Skeletal muscle tissue (tissue), 4 donors: ENCODE results near the gene ATG9A. TPM values are rescaled to one million over a fixed set of nuclear protein-coding genes. Genes with fewer than 3 reads are reported as not detected.
A peak's percentile ranks its signal among the peaks of the same experiment; 100 is the strongest.

Experiments
- H3K27ac ChIP-seq: one replicate; pipeline ENCODE4 v1.7.0; 2013; ENCODE audit warnings: mild to moderate bottlenecking, low read depth, low read length, inconsistent platforms
- H3K27me3 ChIP-seq, 3 donors: one replicate each; pipeline ENCODE4 v1.7.0; 2013; ENCODE audit warnings: low read length in 3 of 3; ENCODE audit not compliant: control insufficient read depth in 3 of 3, insufficient read depth in 3 of 3
- H3K36me3 ChIP-seq, 3 donors: one replicate each; pipeline ENCODE4 v1.7.0; 2013; ENCODE audit warnings: low read length in 3 of 3; ENCODE audit not compliant: control insufficient read depth in 3 of 3, insufficient read depth in 3 of 3
- H3K4me1 ChIP-seq, 3 donors: one replicate each; pipeline ENCODE4 v1.7.0; 2013; ENCODE audit warnings: low read length in 3 of 3, mild to moderate bottlenecking in 3 of 3; ENCODE audit not compliant: control insufficient read depth in 3 of 3, insufficient read depth in 3 of 3
- H3K4me3 ChIP-seq, 3 donors: one replicate each; pipeline ENCODE4 v1.7.0; 2013; ENCODE audit warnings: low read length in 3 of 3
- H3K9ac ChIP-seq, 3 donors: one replicate each; pipeline ENCODE4 v1.7.0; 2013; ENCODE audit warnings: low read length in 3 of 3, mild to moderate bottlenecking in 3 of 3, moderate library complexity in 2 of 3, low read depth in 1 of 3
- H3K9me3 ChIP-seq, 3 donors: one replicate each; pipeline ENCODE4 v1.7.0; 2013; ENCODE audit warnings: low read length in 3 of 3; ENCODE audit not compliant: control insufficient read depth in 3 of 3
- total RNA-seq: library from RNA; depleted of rRNA; stranded (reverse); fragments of >200 nt; gene quantifications from one replicate; pipeline ENCODE4 v1.2.3, GENCODE V29; 2014
- donor health status: Osteomylitis.

The ATG9A gene
- total RNA-seq, 1 donor from 2014 or later = 16.7 TPM

DNA sequence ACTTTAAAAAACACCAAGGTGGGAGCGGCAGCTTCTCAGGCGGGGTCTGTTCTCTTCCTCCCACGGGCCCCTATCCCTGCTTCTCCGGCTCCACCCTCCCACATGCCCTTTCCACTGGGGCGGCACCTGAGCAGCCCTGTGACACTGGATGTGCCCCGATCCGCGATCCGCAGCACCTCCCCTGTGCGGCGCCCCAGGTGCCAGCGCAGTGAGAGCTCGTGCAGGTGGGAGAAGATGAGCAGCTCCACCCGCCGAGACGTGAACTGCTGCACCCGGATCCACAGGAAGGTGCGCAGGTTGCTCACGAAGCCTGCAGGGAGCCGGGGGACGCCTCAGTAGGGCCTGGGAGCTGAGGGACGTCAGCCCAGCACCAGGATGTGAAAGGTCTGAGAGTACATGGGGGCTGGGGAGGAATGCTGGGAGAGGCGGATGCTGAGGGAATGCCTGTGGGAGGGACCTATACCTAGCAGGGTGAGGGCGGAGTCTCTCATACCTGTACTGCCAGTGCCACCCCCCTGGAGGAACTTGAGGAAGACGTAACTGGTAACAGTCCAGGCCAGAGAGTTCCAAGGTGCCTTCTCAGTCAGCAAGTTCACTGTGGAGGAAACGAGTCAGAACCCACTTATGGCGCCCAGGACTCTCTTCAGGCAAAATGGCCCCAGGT, 13.4 kb downstream of the ATG9A start:
- Histone ChIP-seq H3K4me3 (no peak overlapping the region), H3K36me3 (peaks cover 49 to 67% (median 59%) of the 10 kb centered on the region in 3 donors), H3K9me3 (no peaks in the 10 kb centered on the region), H3K27me3 (no peaks in the 10 kb centered on the region), H3K4me1 (peaks cover 32 to 49% (median 35%) of the 10 kb centered on the region in 3 donors), H3K27ac (peak overlapping the region; percentile 93), H3K9ac (no peak overlapping the region)

DNA sequence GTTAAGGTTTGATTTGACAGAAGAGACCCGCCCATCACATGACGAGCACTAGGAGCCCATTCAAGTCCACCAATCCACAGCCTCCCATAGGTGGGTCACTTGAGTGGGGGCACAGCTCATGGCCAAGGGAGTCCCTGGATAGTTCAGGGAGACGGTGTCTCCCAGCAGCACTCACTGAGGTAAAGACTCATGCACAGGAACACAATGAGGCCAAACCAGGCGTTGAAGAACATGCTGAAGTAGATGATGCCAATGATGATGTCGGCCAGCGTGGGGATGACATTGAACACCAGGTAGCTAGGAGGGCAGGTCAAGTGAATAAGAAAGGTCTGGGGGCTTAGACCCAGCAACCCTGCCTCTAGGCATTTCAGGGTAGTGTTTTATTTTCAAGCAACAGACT, 14.7 kb downstream of the ATG9A start:
- Histone ChIP-seq H3K9ac (no peak overlapping the region), H3K9me3 (no peaks in the 10 kb centered on the region), H3K36me3 (peaks cover 50 to 67% (median 59%) of the 10 kb centered on the region in 3 donors), H3K4me1 (peaks cover 27 to 38% (median 29%) of the 10 kb centered on the region in 3 donors), H3K4me3 (no peak overlapping the region), H3K27me3 (no peaks in the 10 kb centered on the region), H3K27ac (no peak overlapping the region)

DNA sequence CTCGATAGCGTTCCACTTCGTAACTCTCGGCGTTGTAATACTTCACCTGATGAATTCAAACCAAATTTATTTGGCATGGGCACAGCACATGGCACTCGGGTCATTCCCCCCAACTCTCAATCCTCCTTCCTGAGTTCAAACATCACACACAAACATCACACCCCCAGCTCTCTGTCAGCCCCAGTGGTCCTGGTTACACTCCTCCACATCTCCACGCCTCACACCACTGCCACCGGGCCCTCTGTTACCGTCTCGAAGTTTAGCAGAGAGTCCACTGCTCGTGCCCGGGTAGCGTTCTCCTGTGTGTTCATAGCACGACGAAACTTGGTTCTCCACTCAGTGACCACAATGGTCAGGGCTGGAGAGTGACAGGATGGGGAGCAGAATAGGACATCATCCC, 15.3 kb downstream of the ATG9A start:
- Histone ChIP-seq H3K9ac (no peak overlapping the region), H3K36me3 (peaks cover 55 to 72% (median 64%) of the 10 kb centered on the region in 3 donors), H3K27me3 (no peaks in the 10 kb centered on the region), H3K4me1 (peaks cover 21 to 31% (median 23%) of the 10 kb centered on the region in 3 donors), H3K9me3 (no peaks in the 10 kb centered on the region), H3K4me3 (no peak overlapping the region), H3K27ac (no peak overlapping the region)

DNA sequence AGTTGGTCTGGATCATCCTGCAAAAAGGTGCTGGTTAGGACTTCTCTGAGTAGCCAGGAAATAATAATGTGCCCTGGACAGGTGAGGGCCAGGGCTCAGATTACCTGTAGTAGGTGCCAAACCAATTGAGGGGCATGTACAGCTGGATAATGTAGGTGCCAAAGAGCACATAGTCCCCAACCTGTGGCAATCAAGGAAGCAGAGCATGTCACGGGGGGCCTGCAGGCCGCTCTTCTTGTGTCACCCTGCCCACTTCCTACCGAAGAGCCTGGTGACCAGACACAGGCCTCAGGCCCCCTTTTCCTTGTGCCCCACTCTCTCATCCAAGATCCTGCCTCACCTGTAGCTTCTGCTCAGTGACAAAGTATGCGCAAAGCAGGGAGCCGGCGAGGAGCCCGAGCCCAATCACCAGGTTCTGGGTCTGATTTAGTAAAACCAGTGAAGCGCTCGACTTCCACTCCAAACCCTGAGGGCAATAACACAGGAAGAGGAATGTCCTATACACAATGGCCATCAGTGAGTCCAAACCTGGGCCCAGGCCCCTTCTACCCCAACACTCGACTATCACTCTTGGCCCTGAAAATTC, 15.9 kb downstream of the ATG9A start:
- H3K27me3 ChIP-seq = no peaks in the 10 kb centered on the region

DNA sequence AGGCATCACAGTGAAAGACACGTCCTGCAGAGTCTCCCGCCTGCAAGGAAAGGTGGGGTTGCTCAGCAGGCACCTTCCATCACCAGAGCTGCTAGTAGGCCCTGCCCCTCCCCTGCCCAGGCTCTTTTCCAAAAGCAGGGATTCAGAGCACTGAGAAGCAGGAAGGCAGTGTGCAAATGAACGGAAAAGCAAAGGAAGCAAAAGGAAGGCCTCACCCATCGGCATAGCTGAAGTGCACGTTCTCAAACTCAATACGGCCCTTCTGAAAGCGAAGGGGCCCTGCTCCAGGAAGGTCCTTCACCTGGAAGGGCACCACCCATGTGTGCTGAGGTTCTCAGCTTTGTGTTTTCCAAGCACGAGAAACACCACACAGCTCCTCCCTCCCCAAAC, 16.4 kb downstream of the ATG9A start:
- no peaks in the 10 kb centered on the region for H3K27me3 ChIP-seq
- no peak overlapping the region for H3K27ac ChIP-seq
- H3K36me3 ChIP-seq = peaks cover 65 to 83% (median 74%) of the 10 kb centered on the region in 3 donors
- H3K4me1 ChIP-seq = peaks cover 16 to 25% (median 20%) of the 10 kb centered on the region in 3 donors
- no peaks in the 10 kb centered on the region for H3K9me3 ChIP-seq
- H3K9ac ChIP-seq = no peak overlapping the region
- H3K4me3 ChIP-seq = no peak overlapping the region

More for the DNA sequence above, 15.9 kb downstream of the ATG9A start:
- H3K36me3 ChIP-seq = peaks cover 60 to 77% (median 69%) of the 10 kb centered on the region in 3 donors
- no peak overlapping the region for H3K27ac ChIP-seq
- H3K4me3 ChIP-seq = no peak overlapping the region
- H3K4me1 ChIP-seq = peaks cover 16 to 27% (median 21%) of the 10 kb centered on the region in 3 donors
- H3K9me3 ChIP-seq = no peaks in the 10 kb centered on the region
- peak overlapping the region in 1 of 3 donors; percentile 40 for H3K9ac ChIP-seq

DNA sequence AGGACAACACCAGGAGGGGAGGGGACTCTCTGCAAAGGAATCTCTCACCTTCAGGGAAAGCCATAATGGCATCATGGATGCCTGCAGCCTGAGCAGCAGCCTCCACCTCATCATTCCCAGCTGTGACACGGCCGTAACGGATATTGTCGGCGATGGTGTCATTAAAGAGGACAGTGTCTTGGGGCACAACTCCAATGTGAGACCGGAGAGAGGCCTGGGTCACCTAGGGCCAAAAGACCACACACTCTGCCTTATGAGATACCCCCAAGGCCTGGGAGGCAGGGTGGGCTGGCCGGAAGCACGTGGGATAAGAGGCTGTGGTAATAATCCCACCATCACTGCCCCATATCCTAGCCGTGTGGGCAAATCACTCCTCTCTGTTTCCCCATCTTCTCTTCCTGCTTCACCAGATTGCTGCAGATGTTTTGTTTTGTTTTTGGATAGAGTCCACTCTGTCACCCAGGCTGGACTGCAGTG, 18.5 kb downstream of the ATG9A start:
- Histone ChIP-seq H3K36me3 (peaks cover 62 to 74% (median 72%) of the 10 kb centered on the region in 3 donors), H3K4me3 (no peak overlapping the region), H3K9me3 (no peaks in the 10 kb centered on the region), H3K9ac (no peak overlapping the region), H3K4me1 (peaks cover 16 to 21% (median 17%) of the 10 kb centered on the region in 3 donors), H3K27me3 (no peaks in the 10 kb centered on the region), H3K27ac (no peak overlapping the region)

DNA sequence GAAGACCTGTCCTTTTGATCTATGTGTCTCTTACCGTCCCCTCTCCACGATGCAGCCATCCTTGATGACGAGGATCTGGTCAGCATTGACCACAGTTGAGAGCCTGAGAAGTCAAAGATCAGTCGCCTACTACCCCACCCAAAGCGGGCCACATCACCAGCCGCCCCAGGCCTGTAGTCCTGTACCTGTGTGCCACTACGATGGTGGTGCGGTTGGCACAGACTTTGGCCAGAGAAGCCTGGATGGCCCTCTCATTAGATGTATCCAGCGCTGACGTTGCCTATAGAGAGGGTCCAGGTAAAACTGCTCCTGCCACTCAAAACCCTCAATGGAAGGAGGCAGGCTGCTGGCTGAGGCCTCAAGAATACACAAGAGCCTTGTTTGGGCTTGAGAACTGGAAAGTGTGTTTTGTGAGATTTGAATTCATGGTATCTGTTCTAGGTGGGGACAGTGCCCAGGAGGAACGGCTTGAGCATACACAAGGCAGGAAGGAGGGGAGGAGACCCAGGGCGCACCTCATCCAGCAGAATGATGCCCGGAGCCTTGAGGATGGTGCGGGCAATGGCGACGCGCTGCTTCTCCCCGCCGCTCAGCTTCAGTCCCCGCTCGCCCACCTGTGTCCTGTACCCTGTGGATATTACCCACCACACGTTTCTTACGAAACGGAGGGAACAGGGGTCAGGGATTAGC, 19.1 kb downstream of the ATG9A start:
- H3K36me3 ChIP-seq = peaks cover 58 to 68% (median 66%) of the 10 kb centered on the region in 3 donors
- no peak overlapping the region for H3K4me3 ChIP-seq
- H3K27ac ChIP-seq = no peak overlapping the region
- no peak overlapping the region for H3K9ac ChIP-seq
- H3K4me1 ChIP-seq = peaks cover 17 to 20% (median 18%) of the 10 kb centered on the region in 3 donors
- no peaks in the 10 kb centered on the region for H3K9me3 ChIP-seq
- H3K27me3 ChIP-seq = no peaks in the 10 kb centered on the region

DNA sequence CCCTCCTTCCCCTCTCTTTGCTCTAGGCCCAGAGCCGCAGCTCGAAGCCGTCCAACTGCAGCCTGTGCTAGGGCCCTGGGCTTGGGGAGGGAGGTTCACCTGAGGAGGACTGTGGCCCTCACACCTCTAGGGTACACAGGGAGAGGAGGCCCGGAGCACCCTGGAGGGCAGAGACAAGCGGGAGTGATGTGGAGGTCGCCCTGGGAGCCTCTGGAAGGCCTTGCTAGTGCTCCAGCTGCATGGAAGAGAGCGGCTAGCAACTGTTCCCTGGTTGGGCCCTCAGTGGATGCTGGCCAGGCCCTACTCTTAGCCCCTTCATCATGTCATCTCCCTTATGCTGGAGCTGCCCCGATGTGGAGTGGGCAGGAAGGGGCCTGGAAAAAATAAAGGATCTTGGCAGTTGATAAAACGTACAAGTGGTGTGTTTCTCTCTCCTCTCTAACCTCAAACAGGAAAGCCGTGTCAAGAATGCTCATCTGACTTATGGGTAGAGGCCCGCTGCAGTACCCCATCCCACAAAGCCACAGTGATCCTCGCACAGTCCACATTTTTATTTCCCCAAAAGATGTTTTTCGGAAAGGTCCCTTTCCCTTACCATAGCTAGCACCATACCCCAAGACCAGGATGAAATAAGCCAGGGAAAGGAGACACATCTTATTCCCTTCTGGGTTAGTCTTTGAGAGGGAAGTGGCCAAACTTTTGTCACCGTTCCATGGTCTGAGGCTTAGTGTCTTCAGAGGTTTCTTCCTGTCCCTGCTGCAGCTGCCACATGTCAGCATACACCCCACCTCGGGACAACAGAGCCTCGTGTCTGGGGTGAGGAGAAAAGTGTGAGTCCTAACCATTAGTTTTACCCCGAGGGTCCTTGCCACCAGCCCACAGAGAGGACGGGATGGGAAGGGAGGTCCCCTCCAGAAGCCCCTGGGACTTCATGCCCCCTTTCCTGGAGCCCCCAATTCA, 19.9 kb downstream of the ATG9A start:
- no peak overlapping the region for H3K4me3 ChIP-seq
- no peak overlapping the region for H3K27ac ChIP-seq
- no peaks in the 10 kb centered on the region for H3K27me3 ChIP-seq
- no peak overlapping the region for H3K9ac ChIP-seq
- H3K36me3 ChIP-seq = peaks cover 53 to 60% (median 58%) of the 10 kb centered on the region in 3 donors
- no peaks in the 10 kb centered on the region for H3K9me3 ChIP-seq
- H3K4me1 ChIP-seq = peaks cover 17 to 20% (median 18%) of the 10 kb centered on the region in 3 donors
